DOHH2 (cell line): ENCODE measurements around the gene SGCD.

ENCODE experiments used
- EZH2phosphoT487 ChIP-seq: fragments of 200-600 bp; sonication (generic); IDR thresholded peaks from 2 replicates; pipeline ENCODE4 v1.6.1; 2017; ENCODE audit warnings: borderline replicate concordance, mild to moderate bottlenecking, antibody characterized with exemption, low read length, moderate library complexity, mixed read lengths
- TF ChIP-seq, protein P1 (sequence below): fragments of 200-600 bp; sonication (generic); IDR thresholded peaks from one replicate; pipeline ENCODE4 v1.5.1; 2014; ENCODE audit warnings: antibody characterized with exemption, mild to moderate bottlenecking, low read depth, low read length; ENCODE audit not compliant: poor library complexity, severe bottlenecking

DNA sequence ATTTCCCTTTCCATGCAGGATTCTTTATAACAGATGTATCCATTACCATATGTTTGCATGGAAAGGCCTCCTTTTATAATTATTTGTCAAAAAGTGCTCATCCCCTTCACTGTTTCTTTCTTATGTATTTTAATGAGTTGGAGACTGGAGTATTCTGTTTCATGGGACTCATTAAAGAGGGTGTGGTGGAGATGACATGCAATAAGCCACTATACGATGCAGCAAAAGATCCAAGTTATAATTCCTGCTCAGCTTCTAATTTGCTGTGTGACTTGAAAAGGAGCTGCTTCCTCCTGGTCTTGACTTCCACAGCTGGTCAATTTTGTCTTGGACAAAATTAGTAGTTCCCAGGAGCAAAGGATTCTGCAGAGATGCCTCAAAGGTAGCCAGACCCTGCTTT, 13.9 kb downstream of the SGCD start:
- TF ChIP-seq, protein P1, sequence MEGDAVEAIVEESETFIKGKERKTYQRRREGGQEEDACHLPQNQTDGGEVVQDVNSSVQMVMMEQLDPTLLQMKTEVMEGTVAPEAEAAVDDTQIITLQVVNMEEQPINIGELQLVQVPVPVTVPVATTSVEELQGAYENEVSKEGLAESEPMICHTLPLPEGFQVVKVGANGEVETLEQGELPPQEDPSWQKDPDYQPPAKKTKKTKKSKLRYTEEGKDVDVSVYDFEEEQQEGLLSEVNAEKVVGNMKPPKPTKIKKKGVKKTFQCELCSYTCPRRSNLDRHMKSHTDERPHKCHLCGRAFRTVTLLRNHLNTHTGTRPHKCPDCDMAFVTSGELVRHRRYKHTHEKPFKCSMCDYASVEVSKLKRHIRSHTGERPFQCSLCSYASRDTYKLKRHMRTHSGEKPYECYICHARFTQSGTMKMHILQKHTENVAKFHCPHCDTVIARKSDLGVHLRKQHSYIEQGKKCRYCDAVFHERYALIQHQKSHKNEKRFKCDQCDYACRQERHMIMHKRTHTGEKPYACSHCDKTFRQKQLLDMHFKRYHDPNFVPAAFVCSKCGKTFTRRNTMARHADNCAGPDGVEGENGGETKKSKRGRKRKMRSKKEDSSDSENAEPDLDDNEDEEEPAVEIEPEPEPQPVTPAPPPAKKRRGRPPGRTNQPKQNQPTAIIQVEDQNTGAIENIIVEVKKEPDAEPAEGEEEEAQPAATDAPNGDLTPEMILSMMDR, result no peak
- no peak for TF ChIP-seq EZH2phosphoT487
